SKM-1 treated with dmso at 0.1 percent for 144 hours (cell line): ENCODE data around the gene STEAP3.
A peak's percentile ranks its signal among the peaks of the same experiment; 100 is the strongest.

Source experiments
- DNase-seq: peaks from one replicate; lab custom pipeline; 2025; ENCODE audit not compliant: unreplicated experiment; lab: John Stamatoyannopoulos, UW

The STEAP3 gene

GRCh38 chr2:119197529-119198239 is 25.9 kb upstream of the STEAP3 start:
- no peak for DNase-seq

DNA sequence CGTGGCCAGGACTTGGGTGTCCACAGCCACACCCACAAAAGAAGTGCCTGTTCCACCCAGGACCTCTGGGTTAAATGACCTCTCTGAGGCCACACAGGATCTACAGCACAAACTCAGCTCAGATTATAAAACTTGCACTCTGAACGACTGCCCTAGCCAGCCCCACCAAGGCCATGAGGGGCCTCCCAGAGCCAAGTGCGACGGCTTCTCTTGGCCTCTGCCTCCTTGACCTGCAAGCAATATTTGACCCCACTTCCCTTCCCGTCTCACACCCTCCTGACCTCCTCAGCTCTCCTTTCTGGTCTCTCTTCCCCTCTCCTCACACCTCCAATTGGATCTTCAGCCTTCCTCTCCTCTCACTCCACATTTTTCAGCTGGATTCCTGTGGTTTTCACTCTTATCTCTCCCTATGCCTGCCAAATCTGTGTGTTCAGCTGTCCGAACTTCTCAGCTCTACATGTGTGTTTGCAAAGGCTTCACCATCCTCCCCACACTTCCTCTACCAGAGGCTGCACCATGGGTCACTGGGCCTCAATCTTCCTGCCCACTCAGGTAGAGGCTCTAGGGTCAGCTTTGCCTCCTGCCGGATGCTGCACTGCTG is 25.3 kb upstream of the STEAP3 start:
- no peak for DNase-seq

DNA sequence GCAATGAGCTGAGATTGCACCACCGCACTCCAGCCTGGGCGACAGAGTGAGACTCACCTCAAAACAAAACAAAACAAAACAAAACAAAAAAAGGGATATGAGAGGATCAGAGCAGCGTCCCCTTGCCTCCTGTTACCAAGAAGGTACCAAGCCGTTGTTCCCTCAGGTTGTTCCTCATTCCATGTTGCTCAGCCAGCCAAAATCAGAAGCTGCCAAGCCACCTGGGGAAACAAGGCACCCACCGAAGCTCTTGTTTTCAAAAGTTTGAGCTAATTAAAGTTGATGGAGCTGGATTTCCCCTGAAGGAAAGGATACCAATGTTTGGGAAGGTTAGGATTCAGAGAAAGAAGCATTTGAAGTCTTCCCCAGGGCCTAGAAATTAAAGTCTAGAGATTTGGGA is 21.8 kb upstream of the STEAP3 start:
- no peak for DNase-seq

DNA sequence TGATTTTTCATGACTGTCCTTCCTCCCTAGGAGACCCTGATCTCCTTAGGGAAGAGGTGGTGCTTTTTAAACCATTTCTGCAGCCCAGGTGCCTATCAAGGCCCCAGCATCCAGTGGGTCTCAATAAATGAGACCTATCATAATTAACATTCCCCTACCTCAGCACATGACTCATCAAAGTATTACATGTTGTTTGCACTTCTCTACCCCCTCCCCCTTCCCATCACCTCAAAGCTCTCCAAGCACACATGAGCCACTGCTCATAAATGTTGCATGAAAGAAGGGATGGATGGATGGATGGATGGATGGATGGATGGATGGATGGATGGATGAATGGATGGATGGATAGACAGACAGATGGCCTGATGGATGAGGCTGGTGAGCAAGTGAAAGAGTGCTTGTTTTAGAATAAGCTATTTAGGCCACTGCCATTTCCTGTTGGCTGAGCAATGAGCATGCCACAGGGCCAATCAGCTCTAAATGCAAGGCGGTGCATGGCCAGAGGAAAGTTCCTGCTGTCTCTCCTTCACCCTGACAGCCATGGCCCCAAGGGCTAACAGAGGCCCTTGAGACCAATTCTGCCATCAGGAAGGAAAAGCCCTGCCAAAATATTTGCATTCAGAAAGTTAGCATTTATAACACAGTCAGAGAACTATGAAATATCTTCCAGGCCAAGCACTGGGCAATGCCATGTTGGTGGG is 20.9 kb upstream of the STEAP3 start:
- no peak for DNase-seq

DNA sequence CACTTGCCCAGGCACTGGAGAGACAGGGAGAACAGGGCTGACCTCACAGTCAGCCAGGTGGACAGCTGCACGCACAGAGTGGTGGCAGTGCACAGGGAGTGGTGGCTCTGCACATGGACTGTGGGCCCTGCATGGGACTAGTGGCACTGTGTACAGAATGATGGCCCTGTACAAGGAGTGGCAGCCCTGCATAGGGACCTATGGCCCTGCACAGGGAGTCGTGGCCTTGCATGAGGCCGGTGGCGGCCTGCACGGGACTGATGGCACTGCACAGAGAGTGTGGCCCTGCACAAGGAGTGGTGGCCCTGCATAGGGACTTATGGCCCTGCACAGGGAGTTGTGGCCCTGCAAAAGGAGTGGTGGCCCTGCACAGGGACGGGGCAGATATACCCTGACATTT is 19.1 kb upstream of the STEAP3 start:
- no peak for DNase-seq

GRCh38 chr2:119205001-119205706 is 18.5 kb upstream of the STEAP3 start:
- no peak for DNase-seq

DNA sequence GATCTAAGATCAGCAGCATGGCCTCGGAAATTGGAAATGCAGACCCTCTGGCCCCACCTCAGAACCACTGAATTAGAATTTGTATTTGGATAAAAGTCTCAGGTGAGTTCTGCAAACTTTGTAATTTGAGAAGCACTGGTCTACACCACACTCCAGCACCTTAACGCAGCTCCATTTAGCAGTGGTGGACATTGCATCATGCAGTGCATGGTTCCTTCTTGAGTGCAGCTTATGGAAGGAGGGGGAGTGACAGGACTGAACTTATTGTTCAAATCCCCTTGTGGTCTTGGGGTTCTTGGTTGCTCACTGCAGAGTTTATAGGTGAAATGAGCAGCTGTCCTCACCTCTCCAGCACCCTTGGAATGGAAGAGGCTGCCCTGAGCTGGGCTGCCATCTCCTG is 17.4 kb upstream of the STEAP3 start:
- no peak for DNase-seq

DNA sequence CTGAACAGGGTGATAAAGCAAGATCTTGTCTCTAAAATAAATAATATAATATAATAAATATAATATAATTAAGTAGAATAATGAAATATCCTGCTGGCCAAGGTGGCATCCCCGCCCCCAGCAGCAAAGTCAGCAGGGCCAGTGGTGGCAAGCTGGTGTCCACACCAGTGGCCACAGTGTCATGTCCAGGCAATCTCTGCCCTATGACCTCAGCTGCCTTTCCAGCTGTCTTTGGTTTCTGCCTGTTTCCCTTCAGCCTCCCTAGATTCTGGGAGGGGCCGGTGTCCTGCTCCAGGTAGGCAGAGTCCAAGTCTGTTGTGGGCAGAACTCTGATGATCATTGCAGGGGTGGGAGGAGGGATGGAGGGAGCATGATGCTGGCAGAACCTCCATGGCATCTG is 16.2 kb upstream of the STEAP3 start:
- no peak for DNase-seq

DNA sequence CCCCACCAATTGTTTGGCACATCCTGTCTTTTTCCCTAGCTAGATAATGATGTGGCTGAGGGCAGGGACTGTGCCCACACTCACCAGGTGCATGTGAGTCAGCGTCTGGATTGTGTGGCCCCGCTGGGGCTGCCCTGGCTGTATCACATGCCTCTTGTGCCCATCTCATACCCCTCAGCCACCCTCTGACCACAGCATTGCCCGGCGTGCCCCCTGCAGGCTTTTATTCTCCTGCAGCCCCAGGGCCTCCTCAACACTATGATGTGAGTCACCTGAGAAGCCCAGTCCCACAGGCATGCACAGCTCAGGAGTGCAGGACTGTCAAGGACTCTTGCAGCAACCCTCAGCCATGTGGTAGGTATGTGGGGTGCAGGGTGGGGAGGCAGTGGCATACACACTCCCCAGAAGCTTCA is 14.8 kb upstream of the STEAP3 start:
- no peak for DNase-seq

- DNase-seq: no peak
Observed at GRCh38 chr2:119212139-119212800, 11.4 kb upstream of the STEAP3 start.

GRCh38 chr2:119214453-119215037 is 9.1 kb upstream of the STEAP3 start:
- no peak for DNase-seq

GRCh38 chr2:119216994-119217393 is 6.6 kb upstream of the STEAP3 start:
- no peak for DNase-seq

DNA sequence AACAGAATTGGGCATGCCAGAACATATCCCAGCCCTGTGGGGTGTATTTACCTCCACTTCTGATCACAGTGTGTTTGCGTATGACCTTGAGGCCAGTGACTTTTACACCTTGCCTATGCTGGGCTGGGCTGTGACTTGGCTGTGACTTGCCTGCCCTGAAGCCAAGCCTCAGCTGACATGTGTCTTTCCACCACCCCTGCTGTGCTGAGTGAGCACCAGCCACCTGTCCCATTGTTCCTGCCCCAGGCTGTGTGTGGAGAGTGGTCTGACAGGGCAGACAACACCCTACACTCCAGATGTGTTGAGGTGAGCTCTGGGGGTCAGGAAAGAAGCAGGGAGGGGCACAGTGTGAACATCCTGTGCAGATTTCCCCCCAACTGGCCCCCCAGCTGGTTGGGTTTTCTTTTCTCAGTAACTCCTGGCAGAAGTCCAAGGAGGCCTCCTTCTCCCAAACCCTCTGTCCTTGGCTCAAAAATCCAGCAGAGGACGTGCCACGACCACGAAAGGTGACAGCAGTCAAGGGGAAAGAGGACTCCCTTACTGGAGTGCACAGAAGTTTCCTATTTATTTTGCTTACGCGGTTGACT is 5.1 kb upstream of the STEAP3 start:
- DNase-seq: no peak

DNA sequence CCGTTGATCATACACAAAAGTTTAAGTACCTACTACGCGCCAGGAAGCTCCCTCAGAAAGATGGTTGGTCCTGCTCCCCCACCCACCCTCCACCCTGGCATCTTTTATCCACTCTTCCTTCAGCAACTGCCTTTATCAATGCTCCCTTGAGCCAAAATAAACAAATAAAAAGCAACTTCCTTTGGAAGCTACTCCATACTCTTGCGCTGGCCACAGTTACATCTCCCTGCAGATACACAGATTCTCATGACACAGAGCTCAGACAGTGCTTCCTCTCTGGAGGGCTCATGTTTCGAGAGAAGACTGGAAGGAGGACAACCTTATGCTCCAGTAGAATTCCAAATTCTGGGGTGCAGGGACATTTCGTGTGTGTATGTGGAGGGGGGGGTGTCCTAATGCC is 3.8 kb upstream of the STEAP3 start:
- DNase-seq: no peak

GRCh38 chr2:119220720-119221301 is 2.8 kb upstream of the STEAP3 start:
- no peak for DNase-seq

GRCh38 chr2:119221609-119222008 is 2.0 kb upstream of the STEAP3 start:
- no peak for DNase-seq

DNA sequence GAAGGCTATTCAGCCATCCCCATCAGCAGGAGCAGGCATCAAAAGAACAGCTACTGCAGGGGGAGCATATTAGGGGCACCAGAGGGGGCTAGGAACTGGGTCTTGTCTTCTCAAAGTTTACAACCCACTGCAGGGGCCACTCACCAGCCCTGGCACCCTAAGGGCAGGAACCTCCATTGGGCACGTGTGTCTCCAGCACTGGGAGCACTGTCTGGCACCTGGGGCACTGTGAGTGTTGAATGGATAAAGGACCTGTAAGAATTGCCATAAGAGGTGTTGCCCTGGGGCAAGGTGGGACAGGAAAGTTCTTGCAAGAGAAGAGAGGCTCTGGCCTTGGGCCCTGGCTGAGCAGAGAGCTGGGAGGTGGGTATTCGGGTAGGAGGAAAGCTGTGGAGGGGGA is 1.4 kb upstream of the STEAP3 start:
- no peak for DNase-seq

- no peak for DNase-seq
Observed at GRCh38 chr2:119222863-119223520, 642 bp upstream of the STEAP3 start.

DNA sequence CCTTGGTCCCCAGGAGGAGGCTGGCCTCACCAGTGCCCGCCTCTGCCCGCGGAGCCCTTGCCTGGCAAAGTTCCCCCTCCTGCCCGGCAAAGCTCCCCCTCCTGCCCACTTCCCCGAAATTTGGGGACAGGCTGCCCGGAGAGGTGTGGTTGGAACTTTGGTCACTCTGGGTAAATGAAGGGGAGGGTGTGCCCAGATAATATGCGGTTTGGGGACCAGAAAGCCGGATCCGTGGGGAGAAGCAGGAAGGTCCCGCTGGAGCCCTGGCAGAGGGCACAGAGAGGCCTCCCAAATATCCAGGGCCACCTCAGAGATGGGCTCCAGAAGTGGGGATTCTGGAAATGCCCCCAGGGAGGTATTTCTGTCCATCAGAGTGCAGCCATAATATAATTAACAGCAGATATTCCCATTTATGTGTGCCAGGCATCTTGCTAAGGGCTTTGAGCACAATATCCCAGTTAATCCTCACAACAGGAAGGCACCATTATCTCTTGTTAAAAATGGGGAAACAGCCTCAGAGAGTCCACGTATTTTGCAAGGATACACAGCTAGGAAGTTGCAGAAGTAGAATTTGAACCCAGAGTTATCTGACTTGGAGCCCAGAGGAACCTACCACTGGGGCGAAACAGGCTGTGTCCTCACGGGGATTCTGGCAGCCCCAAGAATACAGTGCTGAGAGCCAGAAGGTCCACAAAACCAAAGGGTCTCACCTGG is 914 bp downstream of the STEAP3 start:
- peak; percentile 23 for DNase-seq
